IMR-90 (cell line): ENCODE measurements around the gene IVNS1ABP. TPM values are rescaled to one million over a fixed set of nuclear protein-coding genes. Genes with fewer than 3 reads are reported as not detected.
"Not testable (repeated sequence)": the region's sequence is repeated elsewhere in the genome, so short reads cannot be mapped to it uniquely, and the experiment has no call there.

Experiments
- ATAC-seq: fragments of 200-7000 bp; cut with Tn5 transposase; 2 replicates; pipeline ENCODE4 v1.9.1; 2020; ENCODE audit warnings: low read depth, mild to moderate bottlenecking, moderate library complexity
- BruUV-seq: library from RNA; stranded (reverse); fragments of 400-500 nt; replicated peaks from 2 replicates; lab custom pipeline; 2021; lab: Mats Ljungman, UMichigan
- CTCF ChIA-PET: fragments of 300-600 bp; formaldehyde crosslinking; extraction: SDS; loops from one replicate; lab custom pipeline; 2021; ENCODE audit warnings: antibody characterized with exemption; lab: Yijun Ruan, JAX
- POLR2A ChIA-PET: fragments of 300-600 bp; sonication (Branson Sonifier 250); formaldehyde crosslinking; loops from one replicate; lab custom pipeline; 2022; ENCODE audit warnings: antibody characterized with exemption; ENCODE audit not compliant: unreplicated experiment; lab: Charles Lee
- DNase-seq: peaks from one replicate; pipeline ENCODE4 v3.0.0; 2013
- H2AFZ ChIP-seq: replicated peaks from 2 replicates; pipeline ENCODE3; 2013; ENCODE audit warnings: low read length, mild to moderate bottlenecking; ENCODE audit not compliant: poor library complexity
- H2AK5ac ChIP-seq: 2 replicates; pipeline ENCODE4 v1.6.1; 2013; ENCODE audit warnings: low read depth, low read length, inconsistent platforms
- H2AK9ac ChIP-seq: replicated peaks from 2 replicates; pipeline ENCODE3; 2013; ENCODE audit warnings: mild to moderate bottlenecking, low read depth, low read length, moderate library complexity; ENCODE audit not compliant: poor library complexity
- H2BK120ac ChIP-seq: 2 replicates; pipeline ENCODE4 v1.6.1; 2013; ENCODE audit warnings: low read depth, low read length, inconsistent platforms
- H2BK15ac ChIP-seq: 3 replicates; pipeline ENCODE4 v1.6.1; 2013; ENCODE audit warnings: low read depth, low read length, inconsistent platforms
- H2BK20ac ChIP-seq: 2 replicates; pipeline ENCODE4 v1.6.1; 2013; ENCODE audit warnings: low read depth, mild to moderate bottlenecking, inconsistent platforms, low read length, moderate library complexity
- H2BK5ac ChIP-seq: 2 replicates; pipeline ENCODE4 v1.6.1; 2013; ENCODE audit warnings: mild to moderate bottlenecking, low read depth, low read length, inconsistent platforms; ENCODE audit not compliant: poor library complexity, severe bottlenecking
- H3K14ac ChIP-seq: replicated peaks from 2 replicates; pipeline ENCODE4 v1.6.1; 2013; ENCODE audit warnings: low read depth, low read length, inconsistent platforms
- H3K18ac ChIP-seq: 2 replicates; pipeline ENCODE4 v1.6.1; 2013; ENCODE audit warnings: low read depth, low read length, control low read depth
- H3K23ac ChIP-seq: 2 replicates; pipeline ENCODE4 v1.6.1; 2013; ENCODE audit warnings: low read depth, low read length, inconsistent platforms
- H3K27ac ChIP-seq: 2 replicates; pipeline ENCODE4 v1.5.1; 2013; ENCODE audit warnings: mild to moderate bottlenecking, control low read depth, low read length; ENCODE audit not compliant: insufficient read depth
- H3K27me3 ChIP-seq: 2 replicates; pipeline ENCODE4 v1.6.1; 2013; ENCODE audit warnings: low read length; ENCODE audit not compliant: control insufficient read depth, insufficient read depth
- H3K36me3 ChIP-seq: 2 replicates; pipeline ENCODE4 v1.6.1; 2013; ENCODE audit warnings: low read length, mixed read lengths; ENCODE audit not compliant: control insufficient read depth, insufficient read depth
- H3K4ac ChIP-seq: 2 replicates; pipeline ENCODE4 v1.6.1; 2013; ENCODE audit warnings: low read depth, low read length, inconsistent platforms
- H3K4me1 ChIP-seq: 2 replicates; pipeline ENCODE4 v1.6.1; 2013; ENCODE audit warnings: low read length, mixed read lengths; ENCODE audit not compliant: control insufficient read depth, insufficient read depth
- H3K4me2 ChIP-seq: 2 replicates; pipeline ENCODE4 v1.6.1; 2013; ENCODE audit warnings: low read depth, mild to moderate bottlenecking, control low read depth, low read length, moderate library complexity
- H3K4me3 ChIP-seq: 2 replicates; pipeline ENCODE4 v1.5.1; 2013; ENCODE audit warnings: low read depth, mild to moderate bottlenecking, control low read depth, low read length, moderate library complexity; ENCODE audit not compliant: insufficient read depth
- H3K56ac ChIP-seq: 2 replicates; pipeline ENCODE4 v1.6.1; 2013; ENCODE audit warnings: low read length, inconsistent platforms; ENCODE audit not compliant: insufficient read depth; ENCODE audit errors: extremely low read depth
- H3K79me1 ChIP-seq, 2 experiments: 2 replicates each; pipeline ENCODE4 v1.6.1; 2013; ENCODE audit warnings: low read length in 2 of 2, inconsistent platforms in 1 of 2, low read depth in 1 of 2
- H3K9ac ChIP-seq: 2 replicates; pipeline ENCODE4 v1.6.1; 2013; ENCODE audit warnings: low read depth, low read length, control low read depth
- H3K9me1 ChIP-seq: 2 replicates; pipeline ENCODE4 v1.6.1; 2013; ENCODE audit warnings: low read length, inconsistent platforms; ENCODE audit not compliant: insufficient read depth
- H3K9me3 ChIP-seq: 2 replicates; pipeline ENCODE4 v1.6.1; 2013; ENCODE audit warnings: low read length; ENCODE audit not compliant: control insufficient read depth, insufficient read depth
- H4K20me1 ChIP-seq: 2 replicates; pipeline ENCODE4 v1.6.1; 2013; ENCODE audit warnings: low read length, inconsistent platforms; ENCODE audit not compliant: insufficient read depth
- H4K5ac ChIP-seq: 2 replicates; pipeline ENCODE4 v1.6.1; 2013; ENCODE audit warnings: mild to moderate bottlenecking, low read depth, low read length, control low read depth
- H4K8ac ChIP-seq, 2 experiments: 2 replicates each; pipeline ENCODE4 v1.6.1; 2013; ENCODE audit warnings: low read depth in 2 of 2, low read length in 2 of 2, control low read depth in 1 of 2, inconsistent platforms in 1 of 2
- H4K91ac ChIP-seq: 2 replicates; pipeline ENCODE4 v1.6.1; 2013; ENCODE audit warnings: low read depth, low read length, inconsistent platforms; ENCODE audit not compliant: insufficient read depth
- WGBS, 2 experiments: methylation state at CpG; one replicate each; pipeline versions ENCODE4 v1.1.5 to v1.1.7; 2013; ENCODE audit warnings: missing lambda C conversion rate in 2 of 2; ENCODE audit not compliant: insufficient read length in 1 of 2; ENCODE audit errors: extremely low coverage in 2 of 2; 5-methylcytosine and 5-hydroxymethylcytosine counted together
- dilution Hi-C: fragments of 300-500 bp; cut with HindIII; formaldehyde crosslinking; loops from one replicate; pipeline ENCODE4 v1.14.3; 2018; ENCODE audit warnings: low sequenced_read_pairs; ENCODE audit not compliant: unreplicated experiment
- in situ Hi-C: fragments of 300-500 bp; cut with MboI; formaldehyde crosslinking; loops from 3 replicates; pipeline ENCODE4 v1.14.3; 2019; ENCODE audit warnings: low sequenced_read_pairs, inconsistent platforms, mixed read lengths
- intact Hi-C: fragments of 100-400 bp; cut with micrococcal nuclease; formaldehyde crosslinking; loops from 2 replicates; pipeline ENCODE4 v1.10.0; 2022
- polyA plus RNA-seq, 3 experiments: library from polyadenylated mRNA; depleted of rRNA; stranded (reverse); fragments of >200 nt; gene quantifications; 2 replicates each; pipeline ENCODE4 v1.2.3, GENCODE V29; 2012; ENCODE audit warnings: low replicate concordance in 1 of 3
- total RNA-seq: library from RNA; depleted of rRNA; stranded (reverse); fragments of >200 nt; gene quantifications from 2 replicates; pipeline ENCODE4 v1.2.3, GENCODE V29; 2012

Gene IVNS1ABP
- total and polyA plus RNA-seq, 2 of the 4 experiments (the other 2 are of a cell fraction) = 21.8 to 26.7 TPM

DNA sequence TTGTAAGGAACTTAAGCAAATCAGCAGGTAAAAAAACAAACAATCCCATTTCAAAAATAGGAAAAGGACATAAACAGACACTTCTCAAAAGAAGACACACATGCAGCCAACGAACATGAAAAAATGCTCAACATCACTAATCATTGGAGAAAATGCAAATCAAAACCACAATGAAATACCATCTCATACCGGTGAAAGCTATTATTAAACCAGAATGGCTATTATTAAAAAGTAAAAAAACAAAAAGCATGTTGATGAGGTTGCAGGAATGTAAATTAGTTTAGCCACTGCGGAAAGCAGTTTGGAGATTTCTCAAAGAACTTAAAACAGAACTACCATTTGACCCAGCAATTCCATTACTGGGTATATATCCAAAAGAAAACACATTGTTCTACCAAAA, 47.5 kb upstream of the IVNS1ABP start:
- H2BK20ac ChIP-seq, H3K79me1 ChIP-seq, dilution Hi-C loops, H2AK9ac ChIP-seq, H4K5ac ChIP-seq, H3K4ac ChIP-seq, H2BK120ac ChIP-seq, H3K9me3 ChIP-seq, H3K27me3 ChIP-seq, H3K36me3 ChIP-seq, ATAC-seq, DNase-seq, H2BK15ac ChIP-seq, H3K4me2 ChIP-seq, H3K18ac ChIP-seq, H2AK5ac ChIP-seq, intact Hi-C loops, H2BK5ac ChIP-seq, H4K8ac ChIP-seq, H3K56ac ChIP-seq, H3K23ac ChIP-seq, in situ Hi-C loops, CTCF ChIA-PET, H3K9me1 ChIP-seq, H4K91ac ChIP-seq, H4K20me1 ChIP-seq, H3K9ac ChIP-seq, H3K4me1 ChIP-seq, BruUV-seq, POLR2A ChIA-PET, H2AFZ ChIP-seq, H3K27ac ChIP-seq, H3K14ac ChIP-seq, H3K4me3 ChIP-seq: not testable (repeated sequence)
- WGBS, 2 experiments = no CpG with 5 or more reads among the region's 3 CpGs
